ENCODE measurements around the gene DLG4.

DLG4 gene

DNA sequence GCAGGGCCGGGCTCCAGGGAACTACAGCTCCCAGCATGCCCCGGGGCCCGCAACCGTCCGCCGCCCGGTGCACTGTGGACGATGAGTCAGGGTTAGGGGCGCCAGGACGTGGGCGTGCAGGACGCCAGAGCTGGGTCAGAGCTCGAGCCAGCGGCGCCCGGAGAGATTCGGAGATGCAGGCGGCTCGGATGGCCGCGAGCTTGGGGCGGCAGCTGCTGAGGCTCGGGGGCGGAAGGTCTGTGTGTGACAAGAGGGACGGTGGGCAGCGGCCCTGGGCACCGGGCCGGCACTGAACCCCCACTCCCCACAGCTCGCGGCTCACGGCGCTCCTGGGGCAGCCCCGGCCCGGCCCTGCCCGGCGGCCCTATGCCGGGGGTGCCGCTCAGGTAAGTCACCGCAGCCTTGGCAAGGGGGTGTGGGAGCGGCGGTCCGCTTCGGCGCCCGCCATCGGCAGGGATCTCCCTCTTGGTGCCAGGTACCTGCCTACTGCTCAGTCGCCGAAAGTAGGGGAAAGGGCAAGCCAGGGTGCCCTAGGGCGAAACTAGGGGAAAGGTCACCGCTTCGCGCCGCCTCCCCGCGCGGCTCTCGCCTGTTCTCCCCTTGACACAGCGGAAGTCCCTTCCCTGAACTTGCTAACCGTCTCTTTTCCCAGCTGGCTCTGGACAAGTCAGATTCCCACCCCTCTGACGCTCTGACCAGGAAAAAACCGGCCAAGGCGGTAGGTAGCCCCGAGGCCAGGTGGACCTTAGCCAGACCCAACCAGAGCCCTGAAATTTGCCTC is at the start of gene DLG4, which contains the start of gene ACADVL:
Gene DLG4, minus strand, starts transcription at position 25 of the 781 bp plus-strand sequence.
Gene ACADVL, plus strand, starts transcription at position 127 of the 781 bp plus-strand sequence. Its CDS starts 47 bp downstream, at position 174.
- peak; percentile 67 for DNase-seq (ENCODE audit: low spot score)

DNA sequence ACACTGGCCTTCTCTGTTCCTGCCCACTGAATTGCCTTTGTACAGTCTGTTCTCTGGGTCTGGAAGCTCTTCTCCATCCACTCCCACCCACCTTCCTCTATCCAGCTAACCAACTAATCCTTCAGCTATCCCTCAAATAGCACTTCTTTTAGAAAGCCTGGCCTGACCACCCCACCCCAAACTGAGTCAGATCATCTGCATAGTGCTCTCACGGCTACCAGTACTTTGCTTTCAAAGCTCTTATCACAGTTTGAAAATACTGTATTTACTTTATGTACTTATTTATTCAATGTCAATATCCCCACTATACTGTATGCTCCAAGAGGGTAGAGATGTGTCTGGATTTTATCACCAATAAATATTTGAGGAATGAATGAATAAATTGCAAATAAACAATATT is 47.1 kb upstream of the DLG4 start:
- no peak for DNase-seq (ENCODE audit: low spot score)

DNA sequence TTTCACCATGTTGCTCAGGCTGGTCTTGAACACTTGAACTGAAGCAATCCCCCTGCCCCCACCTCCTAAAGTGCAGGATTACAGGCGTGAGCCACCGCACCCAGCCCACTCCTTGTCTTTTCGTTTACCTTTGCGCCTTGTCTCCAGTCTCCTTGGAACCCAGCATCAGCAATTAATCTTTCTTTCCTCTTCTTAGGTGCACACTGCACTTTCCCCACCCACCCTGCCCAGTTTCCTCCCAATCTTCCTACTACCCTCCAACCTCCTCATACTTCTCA is 44.1 kb upstream of the DLG4 start:
- no peak for DNase-seq (ENCODE audit: low spot score)

DNA sequence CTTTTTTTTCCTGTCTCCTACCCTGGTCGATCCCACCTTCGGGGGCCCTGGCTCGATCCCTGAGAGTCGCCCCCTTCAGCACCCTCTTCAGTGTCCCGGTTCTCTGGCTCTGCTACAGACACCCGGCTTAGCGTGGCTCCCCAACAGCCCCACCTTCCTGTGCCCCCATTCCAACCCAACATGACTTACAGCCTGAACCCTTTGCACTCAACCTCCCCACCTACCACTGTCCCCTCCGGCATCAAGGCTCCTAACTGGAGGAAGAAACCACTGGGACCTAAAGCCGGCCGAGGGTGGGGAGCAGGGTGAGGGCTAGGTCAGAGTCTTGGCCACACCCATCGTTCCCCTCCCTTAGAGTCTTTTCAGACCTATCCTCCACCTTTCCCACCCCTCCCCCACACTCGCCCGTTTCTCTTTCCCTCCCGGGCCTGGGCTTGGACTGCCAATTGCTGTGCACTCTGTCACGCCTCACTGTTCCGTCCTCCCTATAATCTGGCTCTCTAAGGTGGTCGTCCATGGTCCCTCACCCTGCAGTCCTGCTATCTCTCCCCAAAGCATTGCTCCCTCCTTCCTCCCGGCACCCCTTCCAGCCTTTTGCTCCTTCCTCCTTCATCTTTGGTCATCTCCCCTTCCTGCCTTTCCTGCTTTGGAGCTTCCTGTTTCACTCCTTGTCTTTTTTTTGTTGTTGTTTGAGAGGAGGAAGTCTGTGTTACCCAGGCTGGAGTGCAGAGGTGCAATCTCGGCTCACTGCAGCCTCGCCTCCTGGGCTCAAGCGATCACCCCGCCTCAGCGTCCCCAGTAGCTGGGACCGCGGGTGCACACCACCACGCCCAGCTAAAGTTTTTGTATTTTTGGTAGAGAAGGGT is 43.5 kb upstream of the DLG4 start:
- DNase-seq (ENCODE audit: low spot score), result no peak

DNA sequence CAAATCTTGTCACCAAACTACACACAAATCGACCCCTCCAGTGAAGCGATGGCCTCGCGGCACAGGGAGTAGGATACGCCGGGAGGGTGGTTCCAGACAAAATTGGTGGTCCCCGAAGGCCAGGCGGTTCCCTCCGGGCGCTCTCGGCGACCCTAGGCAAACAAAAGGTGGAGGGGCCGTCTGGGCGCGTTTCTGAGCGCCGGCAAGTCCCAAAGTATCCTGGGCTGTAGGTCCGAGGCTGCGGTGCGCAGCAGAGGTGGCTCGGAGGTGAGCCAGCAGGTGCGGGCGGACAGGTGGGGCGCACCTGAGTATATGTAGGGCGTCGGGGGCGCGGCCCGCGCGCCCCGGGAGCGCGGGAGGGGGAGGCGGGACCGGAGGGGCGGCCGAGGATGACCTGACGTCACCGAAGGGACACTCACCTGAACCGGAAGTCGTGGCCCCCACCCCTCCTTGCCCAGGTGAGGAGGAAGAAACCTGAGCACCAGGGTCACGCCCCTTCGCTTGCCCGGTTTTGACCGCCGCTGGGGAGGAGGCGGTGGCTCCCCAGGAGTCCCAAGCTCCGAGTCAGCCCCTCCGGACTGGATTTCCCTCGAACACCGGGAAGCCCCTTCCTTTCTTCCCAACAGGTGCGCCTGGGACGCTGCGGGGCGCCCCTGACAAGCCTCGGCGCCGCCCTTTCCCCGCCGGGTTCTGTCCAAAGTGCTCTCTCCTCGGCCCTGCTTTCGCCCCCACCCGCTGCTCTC is 42.7 kb upstream of the DLG4 start, which contains the start of gene CLDN7:
Gene CLDN7, minus strand, starts transcription at position 287 of the 743 bp plus-strand sequence. CDS start 435 bp downstream, outside the sequence.
- no peak for DNase-seq (ENCODE audit: low spot score)

DNA sequence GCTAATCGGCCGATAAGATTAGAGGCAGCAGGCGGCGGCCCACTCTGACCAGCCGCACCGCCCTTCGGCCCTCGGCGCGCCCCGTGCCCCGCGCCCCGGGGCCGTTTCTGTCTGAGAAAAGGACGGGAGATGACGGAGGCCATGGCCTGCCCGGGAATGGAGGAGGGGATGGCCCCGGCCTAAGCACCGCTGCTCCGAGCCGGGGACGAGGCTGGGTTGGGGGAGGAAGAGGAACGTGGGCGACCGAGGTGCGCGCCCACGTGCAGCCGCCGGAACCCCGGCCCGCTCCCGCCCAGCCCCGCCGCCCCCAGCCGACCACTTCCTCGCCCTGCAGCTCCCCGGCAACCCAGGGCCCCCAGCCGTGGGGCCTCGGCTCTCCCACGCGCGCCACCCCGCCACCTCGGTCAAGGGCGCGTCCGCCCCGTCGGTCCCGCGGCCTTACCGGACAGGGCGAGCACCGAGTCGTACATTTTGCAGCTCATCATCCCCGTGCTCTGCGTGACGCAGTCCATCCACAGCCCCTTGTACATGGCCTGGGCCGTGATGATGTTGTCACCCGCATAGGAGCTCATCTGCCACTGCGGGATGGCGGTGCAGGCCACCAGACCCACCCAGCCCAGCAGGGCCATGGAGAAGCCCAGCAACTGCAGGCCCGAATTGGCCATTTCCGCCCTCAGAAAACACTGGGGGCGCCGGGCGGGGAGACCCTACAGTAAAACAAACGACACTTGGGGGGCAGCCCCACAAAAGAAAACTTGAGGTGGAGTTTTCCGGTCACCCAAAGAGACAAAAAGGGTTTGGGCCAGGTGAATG is 41.9 kb upstream of the DLG4 start:
- no peak for DNase-seq (ENCODE audit: low spot score)

DNA sequence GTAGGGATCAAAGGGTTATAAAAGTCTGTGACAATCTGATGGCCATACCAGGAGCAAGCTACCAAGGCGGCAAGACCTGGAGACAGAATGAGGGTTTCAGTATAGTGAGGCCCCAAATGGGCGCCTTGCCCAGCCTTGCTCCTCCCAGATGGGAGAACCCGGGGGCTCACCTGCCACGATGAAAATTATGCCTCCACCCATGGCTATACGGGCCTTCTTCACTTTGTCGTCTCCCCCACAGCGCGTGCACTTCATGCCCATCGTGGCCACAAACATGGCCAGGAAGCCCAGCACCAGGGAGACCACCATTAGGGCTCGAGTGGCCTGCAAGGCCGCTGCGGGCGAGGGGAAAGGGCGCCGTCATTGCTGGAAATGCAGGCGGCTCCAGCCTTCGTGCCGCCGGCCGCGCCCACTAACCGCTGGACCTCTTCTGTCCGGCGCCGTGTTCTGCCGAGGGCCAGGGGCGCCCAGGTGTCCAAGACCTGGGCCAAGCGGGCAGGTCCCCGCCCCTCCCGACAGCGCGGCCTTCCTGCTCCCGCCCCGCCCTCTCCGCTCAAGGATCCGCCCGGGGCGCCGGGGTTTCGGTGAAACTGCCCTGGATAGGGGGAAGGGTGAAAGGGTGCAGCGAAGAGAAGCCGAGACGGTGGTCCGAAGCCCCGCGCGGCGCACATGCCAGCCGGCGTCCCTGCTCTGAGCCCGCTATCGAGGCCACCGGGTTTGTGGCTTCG is 41.2 kb upstream of the DLG4 start:
- DNase-seq (ENCODE audit: low spot score), result no peak

DNA sequence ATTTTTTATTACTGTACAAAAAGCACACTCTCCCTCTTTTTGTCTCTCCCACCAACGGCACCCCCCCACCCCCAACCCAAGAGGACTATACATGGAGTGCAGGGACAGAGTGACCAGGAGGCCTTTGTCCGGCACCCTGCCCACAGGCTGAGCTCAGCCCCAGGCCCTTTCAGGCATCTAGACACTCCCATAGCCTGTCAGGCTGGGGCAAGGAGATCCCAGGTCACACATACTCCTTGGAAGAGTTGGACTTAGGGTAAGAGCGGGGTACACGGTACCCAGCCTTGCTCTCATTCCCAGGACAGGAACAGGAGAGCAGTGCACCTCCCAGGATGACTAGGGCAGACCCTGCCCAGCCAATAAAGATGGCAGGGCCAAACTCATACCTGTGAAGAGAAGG is 40.5 kb upstream of the DLG4 start:
- DNase-seq (ENCODE audit: low spot score), result no peak

DNA sequence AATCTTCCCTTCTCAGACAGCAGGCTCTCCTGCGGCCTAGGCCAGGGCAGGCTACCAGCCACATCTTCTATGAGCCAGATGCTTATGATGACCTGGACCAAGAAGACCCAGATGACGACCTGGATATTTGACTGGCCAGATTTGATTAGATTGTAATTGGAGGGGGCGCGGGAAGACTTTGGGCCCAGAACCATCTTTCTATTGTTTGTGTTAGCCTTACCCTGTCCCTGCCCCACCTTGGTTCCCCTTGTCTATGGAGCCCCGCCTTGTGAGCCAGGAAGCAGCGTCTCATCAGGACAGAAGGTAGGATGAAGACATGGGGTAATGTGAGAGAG is 39.9 kb upstream of the DLG4 start:
- DNase-seq (ENCODE audit: low spot score), result no peak

DNA sequence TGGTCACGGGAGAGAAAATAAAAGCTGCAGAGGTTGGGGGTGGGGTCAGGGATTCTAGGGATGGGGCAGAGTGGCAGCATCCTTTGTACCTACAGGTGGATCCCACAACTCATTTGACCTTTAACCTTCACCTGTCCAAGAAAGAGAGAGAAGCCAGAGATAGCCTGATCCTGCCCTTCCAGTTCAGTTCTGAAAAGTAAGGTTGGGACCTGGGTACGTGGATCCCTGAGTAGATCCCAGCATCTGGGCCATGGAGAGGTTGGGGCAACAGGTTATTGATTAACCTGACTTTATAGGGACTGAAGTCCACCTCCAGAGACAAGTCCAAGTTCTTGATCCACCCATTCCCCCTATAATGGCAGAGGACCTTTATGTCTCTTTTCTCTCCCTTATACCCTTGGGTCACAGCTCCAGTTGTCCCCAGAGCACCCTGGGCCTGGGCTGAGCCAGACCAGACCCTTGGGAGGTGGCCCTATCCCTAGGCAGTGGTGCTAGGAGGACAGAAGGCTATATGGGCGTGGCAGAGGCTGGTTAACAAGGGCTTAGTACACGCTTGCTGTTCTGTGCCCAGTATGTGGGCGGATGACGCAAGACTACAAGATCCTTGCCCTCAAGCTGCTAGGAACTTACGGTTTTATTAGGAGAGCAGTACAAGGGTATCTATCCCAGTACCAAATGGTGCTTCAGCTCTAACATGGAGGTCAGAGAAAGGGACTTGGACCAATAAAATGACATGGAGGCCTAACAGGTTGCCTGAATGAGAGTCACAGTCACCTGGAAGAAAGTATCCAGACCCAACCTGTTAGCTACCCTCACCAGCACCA is 39.3 kb upstream of the DLG4 start:
- no peak for DNase-seq (ENCODE audit: low spot score)

DNA sequence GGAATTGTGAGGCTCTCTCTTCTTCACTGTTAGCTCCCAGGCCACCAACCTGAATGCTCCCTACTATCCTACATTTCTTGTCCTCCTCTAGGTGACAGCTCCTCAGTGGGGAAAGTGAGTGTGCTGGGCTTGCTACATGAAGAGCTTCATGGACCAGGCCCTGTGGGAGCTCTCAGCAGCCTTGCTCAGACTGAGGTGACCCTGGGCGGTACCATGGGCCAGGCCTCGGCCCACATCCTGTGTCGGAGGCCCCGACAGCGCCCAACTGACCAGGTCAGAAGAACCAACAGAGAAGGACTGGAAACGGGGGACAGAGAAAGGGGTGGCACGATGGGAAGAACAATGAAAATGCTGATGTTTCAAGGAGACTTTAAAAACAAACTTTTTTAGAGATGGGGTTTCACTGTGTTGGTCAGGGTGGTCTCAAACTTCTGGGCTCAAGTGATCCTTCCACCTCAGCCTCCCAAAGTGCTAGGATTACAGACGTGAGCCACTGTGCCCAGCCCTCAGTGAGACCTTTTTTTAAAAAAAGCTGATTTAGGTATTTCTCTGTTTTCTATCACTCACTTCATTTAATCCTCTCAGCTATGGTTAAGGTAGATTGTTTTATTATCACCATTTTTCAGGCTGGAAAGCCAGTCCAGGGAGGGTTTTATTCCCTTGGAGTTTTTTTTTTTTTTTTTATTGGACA is 37.3 kb upstream of the DLG4 start:
- no peak for DNase-seq (ENCODE audit: low spot score)

DNA sequence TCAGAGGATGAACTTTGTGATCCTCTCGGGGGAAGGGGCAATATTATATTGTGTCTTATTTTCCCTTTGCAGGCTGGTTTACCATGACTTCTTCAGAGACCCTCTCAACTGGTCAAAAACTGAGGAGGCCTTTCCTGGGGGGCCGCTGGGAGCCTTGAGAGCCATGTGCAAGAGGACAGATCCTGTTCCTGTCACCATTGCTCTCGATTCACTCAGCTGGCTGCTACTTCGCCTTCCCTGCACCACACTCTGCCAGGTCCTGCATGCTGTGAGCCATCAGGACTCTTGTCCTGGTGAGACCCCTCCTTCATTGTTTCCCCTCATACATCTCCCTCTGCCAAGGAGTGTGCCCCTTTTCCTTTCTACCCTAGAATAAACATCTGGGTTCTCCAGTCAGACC is 34.9 kb upstream of the DLG4 start:
- DNase-seq (ENCODE audit: low spot score), result no peak

DNA sequence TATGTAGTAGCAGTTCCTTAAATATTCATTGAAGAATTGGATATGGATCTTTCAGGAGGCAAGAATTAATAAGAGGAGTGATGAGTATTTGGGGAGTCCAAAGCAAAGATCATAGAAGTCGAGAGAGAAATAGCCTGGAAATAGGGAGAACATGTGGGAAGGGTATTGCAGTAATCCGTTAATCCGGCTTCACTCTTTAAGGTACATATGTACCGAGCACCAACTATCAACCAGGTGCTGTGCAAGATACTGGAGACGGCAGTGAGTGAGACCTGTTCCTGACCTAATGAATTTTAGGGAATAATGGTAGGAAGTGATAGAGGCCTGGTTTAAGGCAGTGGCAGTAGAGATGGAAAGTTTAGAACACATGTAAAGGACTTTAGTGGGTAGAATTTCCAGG is 33.4 kb upstream of the DLG4 start:
- DNase-seq (ENCODE audit: low spot score), result no peak

DNA sequence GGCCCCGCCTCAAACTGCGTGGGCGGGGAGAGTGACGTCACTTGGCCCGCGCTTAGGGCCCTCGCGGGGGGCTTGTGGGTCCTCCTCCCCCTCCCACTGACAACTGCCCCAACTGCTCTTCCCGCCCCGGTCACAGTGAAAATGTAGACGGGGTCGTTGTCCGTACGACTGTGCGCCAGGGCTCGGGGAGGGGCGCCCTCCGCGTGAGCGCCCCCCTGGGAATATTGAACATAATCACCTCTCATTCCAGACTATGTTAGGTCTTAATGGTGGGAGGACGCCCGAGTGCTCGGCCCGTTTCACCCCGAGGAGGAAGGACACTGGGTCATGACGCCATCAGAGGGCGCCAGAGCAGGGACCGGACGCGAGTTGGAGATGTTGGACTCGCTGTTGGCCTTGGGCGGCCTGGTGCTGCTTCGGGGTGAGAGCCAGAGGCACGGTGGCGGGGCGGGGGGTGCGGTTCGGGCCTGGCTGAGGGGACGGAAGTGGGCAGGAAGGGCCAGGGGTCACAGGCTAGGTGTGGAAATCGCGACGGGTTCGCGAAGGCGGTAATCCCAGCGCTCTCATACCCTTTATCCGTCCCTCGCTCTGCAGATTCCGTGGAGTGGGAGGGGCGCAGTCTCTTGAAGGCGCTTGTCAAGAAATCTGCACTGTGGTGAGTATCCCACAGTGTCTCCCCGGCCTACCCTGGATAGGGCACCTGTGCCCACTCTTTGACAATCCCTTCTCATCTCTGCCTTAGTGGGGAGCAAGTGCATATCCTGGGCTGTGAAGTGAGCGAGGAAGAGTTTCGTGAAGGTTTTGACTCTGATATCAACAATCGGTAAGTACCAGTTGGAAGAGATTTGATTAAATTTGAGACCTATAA is 32.8 kb upstream of the DLG4 start, which contains the start of gene ELP5:
Gene ELP5, plus strand, starts transcription at position 40 of the 868 bp plus-strand sequence. Its CDS starts 336 bp downstream, at position 376.
- peak; percentile 90 for DNase-seq (ENCODE audit: low spot score)

DNA sequence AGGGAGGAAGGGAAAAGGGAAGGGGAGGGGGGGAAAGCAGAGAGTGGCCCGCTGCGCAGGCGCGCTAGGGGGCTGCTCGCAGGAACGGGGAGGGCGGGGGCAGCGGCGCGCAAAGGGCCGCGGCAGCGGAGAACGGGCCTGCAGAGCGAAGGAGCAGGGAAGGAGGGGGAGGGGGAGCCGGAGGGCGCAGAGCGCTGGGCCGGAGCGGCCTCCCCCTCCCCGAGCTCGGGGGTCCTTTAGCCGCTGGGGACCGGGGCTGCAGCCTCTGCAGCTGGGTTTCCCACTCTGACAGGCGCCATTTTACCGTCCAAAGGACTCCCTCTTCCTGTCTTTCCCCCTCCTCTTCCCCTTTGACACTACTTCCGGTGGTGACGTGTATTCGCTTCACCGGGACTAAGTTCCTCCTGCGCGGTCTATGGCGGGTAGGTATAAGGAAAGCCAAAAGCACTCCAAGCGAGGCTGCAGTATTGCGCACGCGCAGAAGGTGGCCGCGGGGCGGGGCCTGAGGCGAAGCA is 32.1 kb upstream of the DLG4 start, which contains the start of gene CTDNEP1:
Gene CTDNEP1, minus strand, starts transcription at position 74 of the 515 bp plus-strand sequence. CDS start 438 bp downstream, outside the sequence.
- peak; percentile 98 for DNase-seq (ENCODE audit: low spot score)

DNA sequence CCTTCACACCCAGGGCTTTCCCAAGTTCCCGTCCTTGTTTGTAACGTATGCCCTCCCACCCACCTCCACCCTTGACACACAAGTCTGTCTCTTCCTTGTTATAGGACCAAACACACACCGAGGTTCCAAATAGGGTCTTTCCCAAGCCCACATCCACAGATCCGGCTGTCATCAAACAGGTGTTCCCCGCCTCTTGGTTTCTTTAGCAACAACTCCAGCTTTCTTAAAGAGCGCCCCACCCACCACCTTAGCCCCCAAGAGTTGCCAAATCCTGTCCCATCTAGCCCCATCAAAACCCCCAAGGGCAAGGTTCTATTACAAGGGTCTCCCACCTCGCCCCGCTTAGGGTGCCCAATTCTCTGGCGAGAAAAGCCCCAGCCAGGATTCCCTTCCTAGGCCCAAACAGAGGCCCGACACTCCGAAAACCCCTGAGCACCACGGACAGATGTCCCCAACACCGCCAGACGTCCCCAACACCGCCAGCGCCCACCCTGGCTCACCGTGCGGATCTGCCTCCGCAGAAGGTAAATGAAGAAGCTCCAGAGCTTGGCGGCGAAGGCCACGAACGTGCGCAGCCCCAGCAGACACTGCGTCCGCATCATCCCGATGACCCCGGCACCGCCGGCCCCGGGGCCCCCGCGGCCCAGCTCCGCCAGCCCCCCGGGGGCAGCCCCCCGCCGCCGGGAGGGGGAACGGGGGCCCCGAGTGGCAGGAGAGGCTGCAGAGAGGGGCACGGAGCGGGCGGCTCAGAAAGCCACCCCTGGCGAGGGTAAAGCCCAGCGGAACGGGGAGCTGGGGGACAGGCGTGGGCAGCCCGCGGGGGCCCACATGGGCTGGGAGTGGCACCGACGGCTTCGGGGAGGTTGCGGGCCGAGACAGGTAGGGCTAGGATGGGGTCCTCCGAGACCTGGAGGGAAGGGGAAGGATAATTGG is 31.3 kb upstream of the DLG4 start:
- peak; percentile 18 for DNase-seq (ENCODE audit: low spot score)

DNA sequence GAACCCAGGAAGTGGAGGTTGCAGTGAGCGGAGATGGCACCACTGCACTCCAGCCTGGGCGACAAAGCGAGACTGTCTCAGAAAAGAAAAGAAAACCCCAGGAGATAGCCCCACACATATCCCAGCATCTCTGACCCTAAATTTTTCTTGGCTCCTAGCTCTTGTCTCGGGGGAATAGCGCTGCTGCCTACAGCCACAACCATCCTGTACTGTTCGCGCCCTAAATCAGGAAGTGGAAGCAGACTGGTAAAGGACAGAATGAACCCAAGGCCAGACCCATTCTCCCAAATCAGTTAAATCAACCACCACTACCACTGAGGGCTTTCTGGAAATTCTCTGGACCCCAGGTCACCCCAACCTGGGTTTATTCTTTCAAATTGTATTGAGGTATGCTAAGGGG is 30.2 kb upstream of the DLG4 start:
- peak; percentile 23 for DNase-seq (ENCODE audit: low spot score)
